ENCODE measurements around the gene BBOF1.
"Not testable (repeated sequence)": the region's sequence is repeated elsewhere in the genome, so short reads cannot be mapped to it uniquely, and the experiment has no call there.

BBOF1 gene, protein sequence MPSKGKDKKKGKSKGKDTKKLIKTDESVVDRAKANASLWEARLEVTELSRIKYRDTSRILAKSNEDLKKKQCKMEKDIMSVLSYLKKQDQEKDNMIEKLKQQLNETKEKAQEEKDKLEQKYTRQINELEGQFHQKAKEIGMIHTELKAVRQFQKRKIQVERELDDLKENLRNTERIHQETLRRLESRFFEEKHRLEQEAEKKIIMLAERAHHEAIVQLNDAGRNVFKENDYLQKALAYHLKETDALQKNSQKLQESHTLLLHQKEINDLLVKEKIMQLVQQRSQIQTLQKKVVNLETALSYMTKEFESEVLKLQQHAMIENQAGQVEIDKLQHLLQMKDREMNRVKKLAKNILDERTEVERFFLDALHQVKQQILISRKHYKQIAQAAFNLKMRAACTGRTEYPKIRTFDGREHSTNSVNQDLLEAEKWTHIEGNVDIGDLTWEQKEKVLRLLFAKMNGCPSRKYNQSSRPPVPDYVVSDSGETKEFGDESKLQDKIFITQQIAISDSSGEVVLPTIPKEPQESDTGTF

DNA sequence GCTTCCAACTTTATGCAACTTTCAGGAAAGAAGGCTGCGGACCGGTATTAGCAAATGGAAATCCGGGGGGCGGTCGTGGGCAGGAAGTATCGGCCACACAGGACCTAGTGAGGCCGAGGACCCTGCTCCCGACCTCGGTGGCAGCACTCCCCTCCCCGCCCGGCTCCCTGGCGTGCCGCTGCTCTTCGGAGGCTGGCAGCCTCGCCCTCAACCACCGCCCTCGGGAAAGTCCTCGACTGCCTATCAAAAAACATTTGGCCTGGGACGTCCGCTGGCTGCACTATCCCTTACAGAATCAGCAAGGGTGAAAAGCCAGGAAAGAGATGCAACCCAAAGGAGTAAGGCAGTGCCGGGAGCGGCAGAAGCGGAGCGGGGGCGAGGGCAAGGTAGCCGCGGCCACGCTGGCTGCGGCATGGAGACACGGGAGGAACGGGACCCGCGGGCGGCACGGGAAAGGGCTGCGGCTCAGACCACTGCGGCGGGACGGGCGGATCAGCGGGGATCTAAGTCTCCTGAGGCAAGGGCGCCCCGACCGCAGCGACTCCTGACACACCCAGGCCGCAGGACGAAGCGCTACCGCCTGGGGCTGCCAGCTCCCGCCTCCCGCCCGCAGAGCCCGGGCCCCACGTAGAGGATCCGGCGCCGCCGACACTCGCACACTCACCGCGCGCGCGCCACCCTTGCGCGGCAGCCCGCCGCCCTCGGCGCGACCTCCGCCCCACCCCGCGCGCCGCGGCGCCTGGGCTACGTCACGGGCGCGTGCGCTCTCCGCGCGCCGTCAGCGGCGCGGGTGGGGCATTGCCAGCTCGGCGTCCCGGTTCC is at the start of gene BBOF1, which contains the start of gene ENTPD5:
Gene BBOF1 (plus strand): TSS at position 764 of the 822 bp plus-strand sequence. CDS start 130 bp downstream, outside the sequence.
Gene ENTPD5 (minus strand): TSS at position 703 of the 822 bp plus-strand sequence. CDS start 31,186 bp downstream, outside the sequence.
- peak; percentile 80 for DNase-seq

DNA sequence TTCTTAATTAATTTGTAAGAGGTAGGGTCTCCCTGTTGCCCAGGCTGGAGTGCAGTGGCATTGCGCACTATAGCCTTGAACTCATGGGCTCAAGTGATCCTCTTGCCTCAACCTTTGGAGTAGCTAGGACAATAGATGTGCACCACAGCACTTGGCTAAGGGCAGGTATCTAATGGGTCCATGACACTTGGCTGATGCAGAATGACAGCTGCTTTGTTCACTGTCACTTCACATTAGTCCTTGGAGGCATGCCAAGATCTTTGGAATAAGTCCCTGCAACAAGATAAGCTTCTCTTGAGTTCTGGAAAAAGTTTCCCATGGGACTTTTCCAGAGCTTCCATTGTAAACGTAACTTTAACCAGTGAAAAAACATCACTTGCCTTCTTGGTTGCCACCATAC is 45.7 kb upstream of the BBOF1 start:
- no peak for DNase-seq

DNA sequence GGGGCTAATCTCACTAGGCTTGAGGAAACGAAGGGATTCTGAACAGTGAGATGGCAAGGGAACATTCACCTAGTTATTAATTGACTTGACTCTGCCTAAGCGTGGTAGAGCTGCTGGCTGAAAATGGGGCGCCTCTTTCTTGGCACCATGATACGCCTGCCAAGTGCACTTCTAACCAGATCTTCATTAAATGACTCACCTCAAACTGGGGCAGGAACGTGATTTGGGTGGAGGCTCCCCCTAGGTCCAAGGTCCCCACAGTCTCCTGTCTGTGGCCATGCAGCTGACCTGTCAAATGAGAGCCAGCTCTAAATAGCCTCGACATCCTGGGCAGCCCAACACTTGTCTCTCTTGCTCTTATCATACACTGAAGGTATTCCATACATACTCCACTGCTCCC is 43.0 kb upstream of the BBOF1 start:
- DNase-seq = no peak

DNA sequence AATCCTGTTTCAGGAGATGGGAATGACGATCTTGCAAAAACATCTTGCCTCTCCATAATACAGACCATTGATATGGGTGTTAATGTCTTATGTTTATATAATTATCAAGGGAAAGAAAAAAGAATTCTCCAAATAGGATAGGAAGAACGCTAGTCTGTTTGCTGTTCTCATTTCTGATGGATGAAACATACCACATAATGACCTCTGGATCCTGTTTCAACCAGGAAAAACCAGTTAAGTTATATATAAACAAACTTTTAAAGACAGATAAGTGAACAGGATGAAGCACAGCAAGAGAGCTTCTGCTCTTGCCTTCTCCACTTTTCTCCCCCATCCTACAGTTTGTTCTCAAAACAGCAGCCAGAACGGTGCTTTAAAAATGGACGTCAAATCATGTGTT is 41.3 kb upstream of the BBOF1 start:
- DNase-seq = no peak

DNA sequence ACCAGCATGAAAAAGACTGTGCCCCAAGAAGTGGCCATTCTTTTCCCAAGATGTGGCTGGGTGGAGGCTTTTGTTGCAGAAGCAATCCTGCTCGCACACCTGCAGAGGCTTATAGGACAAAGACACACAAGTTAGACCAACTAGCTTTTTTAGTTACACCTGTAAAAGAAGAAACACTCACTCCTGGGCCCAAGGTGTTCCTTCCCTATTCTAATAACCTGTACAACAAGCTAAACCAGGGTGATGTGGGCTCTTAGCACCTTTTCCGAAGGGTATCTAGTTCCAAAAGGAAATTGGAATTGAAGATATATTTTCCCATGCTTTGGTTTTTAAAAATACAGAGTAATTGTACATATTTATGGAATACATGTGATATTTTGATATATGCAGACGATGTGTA is 31.1 kb upstream of the BBOF1 start:
- no peak for DNase-seq

DNA sequence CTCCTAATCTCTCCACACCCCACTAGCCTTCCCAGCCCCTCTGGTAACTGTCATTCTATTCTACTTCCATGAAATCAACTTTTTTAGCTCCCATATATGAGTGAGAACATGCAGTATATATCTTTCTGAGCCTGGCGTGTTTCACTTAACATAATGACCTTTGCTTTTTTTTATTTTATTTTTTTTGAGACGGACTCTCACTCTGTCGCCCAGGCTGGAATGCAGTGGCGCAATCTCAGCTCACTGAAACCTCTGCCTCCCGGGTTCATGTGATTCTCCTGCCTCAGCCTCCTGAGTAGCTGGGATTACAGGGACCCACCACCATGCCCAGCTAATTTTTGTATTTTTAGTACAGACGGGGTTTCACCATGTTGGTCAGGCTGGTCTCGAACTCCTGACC is 30.5 kb upstream of the BBOF1 start:
- DNase-seq = not testable (repeated sequence)

DNA sequence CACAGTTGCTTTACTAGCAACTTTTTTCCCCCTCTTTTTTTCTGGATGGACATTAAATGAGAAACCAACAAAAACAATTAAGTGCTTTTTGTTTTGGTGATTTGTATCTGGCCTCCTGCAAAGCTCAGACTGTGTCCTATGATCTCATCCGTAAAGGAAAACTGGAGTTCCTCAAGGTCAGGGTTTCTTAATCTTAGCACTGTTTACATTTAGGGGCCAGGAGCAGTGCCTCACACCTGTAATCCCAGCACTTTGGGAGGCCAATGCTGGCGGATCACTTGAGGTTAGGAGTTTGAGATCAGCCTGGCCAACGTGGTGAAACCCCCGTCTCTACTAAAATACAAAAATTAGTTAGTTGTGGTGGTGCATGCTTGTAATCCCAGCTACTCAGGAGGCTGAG is 28.1 kb upstream of the BBOF1 start:
- no peak for DNase-seq

DNA sequence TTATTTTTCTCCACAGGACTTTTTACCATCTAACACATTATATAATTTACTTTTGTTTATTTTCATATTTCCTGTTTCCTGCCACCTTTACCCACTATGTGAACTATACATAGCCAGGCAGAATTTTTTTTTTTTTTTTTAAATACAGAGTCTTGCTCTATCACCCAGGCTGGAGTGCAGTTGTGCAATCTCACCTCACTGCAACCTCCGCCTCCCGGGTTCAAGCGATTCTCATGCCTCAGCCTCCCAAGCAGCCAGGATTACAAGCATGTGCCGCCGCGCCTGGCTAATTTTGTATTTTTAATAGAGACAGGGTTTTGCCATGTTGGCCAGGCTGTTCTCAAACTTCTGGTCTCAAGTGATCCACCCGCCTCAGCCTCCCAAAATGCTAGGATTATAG is 24.2 kb upstream of the BBOF1 start:
- not testable (repeated sequence) for DNase-seq

DNA sequence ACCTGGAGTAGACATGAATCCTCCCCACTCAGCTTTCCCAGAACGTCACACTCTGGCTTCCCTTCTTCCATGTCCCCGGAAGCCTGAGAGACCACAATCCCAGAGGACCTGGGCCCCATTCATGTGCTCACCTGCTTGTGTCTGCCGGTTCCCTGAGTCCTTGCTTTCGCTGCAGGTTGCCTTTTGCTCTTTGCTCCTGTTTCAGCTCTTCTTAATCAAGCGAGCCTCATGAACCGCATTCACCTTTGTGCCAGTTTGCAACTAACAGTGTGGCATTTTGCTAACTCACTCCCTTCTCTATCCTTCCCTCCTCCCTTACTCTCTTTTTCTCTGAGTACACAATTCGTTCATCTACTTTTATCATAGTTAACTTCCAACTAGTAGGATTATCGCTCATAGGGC is 23.2 kb upstream of the BBOF1 start:
- no peak for DNase-seq

DNA sequence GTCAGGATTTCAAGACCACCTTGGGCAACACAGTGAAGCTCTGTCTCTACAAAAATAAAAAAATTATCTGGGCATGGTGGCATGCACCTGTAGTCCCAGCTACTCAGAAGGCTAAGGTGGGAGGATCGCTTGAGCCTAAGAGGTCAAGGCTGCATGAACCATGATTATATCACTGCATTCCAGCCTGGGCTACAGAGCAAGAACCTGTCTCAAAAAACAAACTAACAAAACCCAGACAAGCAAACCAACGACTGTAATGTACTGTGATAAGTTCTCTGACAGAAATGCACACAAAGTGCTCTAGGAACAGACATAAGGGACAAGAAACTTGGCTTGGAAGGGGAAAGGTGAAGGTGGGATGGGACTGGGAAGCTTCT is 22.4 kb upstream of the BBOF1 start:
- DNase-seq = no peak

DNA sequence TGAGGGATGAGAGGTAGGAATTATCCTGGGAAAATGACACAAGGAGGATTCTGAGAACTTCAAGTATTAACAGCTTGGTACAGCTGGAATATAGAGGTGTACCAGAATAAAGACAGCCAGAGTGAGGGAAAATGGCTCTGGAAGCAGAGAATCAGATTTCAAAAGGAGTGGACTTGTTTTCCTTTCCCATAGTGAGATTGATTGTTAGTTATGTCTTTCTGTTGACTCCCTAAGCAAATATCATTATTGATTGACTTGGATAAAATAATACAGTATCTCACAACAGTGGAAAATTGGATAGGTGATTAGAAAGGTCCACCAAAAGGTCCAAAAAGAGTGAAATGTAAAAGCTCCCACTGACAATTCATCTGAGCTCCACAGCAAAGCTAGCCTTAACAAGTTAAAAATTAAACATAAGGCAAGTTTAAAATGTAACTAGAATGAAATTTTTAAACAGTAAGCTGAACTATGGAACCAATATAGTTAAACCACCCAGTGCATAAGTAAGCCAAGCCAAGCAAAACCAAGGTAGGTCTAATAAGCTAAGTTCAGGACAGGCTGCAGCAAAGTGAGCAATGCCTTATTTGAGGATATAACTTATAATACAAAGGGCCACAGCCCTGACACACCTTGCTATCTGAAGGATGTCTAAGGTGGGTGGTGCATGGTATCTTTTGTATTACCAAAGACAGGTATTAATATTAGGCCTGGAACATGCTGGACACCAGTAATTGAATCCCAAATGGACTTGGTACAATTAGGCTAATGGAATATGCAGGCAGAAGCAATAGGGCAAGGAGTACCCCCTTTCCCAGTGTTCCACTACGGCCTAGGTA is 21.8 kb upstream of the BBOF1 start:
- DNase-seq = no peak

DNA sequence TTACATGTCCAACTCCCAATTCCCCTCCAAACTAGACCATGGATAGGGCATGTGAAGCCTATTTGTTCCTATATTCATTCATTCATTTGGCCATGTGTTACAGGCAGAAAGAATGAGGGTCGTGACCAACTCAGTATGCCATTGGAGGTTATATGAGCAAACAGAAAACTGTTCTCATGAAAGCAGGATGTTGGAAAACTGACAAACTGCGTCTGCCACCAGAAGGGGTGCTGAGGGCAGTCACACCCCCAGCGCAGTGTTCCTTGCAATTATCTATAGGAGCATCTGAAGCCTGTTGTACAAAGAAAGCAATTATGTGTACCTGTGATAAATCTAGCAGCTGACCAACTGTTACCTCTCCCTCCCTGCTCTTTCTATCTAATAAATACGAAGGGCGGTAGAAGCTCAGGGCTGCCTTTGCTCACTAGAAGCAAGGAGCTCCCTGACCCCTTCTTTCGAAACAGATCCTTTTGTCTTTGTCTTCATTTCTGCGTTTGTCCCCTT is 21.2 kb upstream of the BBOF1 start:
- no peak for DNase-seq

DNA sequence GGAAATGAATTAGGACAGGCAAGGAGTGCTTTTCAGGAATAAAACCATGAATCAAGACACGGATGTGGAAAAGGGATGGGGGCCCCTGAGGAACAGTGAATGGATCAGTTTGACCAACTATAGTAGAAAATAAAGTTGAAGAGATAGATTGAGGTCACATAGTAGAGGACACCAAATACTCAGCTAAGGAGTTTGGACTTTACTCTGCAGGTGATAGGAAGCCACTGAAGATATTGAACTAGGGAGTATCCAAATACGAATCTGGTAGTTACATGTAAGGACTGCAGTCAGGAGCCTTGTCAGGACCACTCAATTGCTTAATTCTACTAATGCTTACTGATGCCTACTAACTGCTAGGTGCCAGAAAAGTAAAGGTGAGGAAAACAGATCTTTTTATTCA is 20.4 kb upstream of the BBOF1 start:
- DNase-seq = no peak

DNA sequence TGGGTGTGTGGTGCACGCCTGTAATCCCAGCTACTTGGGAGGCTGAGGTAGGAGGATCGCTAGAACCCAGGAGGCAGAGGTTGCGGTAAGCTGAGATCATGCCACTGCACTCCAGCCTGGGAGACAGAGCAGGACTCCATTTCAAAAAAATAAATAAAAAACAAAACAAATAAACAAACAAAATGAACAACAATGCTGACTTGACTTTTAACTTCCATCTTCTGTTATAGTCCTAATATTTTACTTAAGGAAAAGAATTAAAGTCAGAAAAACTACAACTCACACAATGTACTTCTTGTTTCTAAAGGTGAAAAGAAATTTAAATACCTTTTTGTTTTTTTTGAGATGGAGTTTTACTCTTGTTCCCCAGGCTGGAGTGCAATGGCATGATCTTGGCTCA is 13.5 kb upstream of the BBOF1 start:
- DNase-seq = not testable (repeated sequence)

DNA sequence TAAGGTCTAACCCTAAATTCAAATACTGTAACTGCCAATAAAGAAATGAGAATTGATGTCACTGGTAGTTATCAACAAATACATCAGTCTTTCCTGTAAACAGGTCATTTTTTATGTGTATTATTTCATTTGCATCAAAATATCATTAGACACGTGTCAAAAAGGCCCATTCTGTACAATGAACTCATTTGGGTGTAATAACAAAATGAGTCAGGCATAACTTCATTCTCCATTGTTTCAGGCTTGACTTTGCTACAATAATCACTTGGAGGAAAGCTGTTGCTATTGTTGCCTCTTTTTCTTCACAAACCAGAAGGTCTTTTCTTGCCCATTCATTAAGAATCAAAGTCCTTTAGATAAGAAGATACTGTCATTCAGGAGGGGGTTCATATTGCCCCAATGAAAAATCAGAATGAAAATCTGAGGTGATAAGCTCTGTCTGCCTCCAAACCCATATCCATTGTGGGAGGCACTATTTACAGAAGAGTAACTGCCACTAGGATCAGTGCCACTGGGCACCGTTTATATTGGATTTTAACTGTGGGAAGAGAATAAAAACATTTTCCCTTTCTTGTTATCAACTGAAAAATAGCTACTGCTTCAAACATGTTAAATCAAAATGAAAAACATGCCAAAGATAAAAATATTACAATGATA is 10.2 kb upstream of the BBOF1 start:
- no peak for DNase-seq

DNA sequence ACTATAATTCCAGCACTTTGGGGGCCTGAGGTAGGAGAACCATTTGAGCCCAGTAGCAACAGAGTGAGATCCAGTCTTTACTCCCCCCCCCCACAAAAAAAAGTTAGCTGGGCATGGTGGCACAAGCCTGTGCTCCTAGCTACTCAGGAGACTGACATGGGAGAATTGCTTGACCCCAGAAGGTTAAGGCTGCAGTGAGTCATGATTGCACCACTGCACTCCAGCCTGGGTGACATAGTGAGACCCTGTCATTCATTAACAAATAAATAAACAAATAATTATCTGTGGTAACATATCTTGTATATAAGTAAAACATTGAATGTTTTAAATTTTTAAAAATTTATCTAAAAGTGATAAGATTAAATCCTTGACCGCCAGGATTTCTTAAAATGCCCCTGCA is 4.8 kb upstream of the BBOF1 start:
- DNase-seq = no peak

DNA sequence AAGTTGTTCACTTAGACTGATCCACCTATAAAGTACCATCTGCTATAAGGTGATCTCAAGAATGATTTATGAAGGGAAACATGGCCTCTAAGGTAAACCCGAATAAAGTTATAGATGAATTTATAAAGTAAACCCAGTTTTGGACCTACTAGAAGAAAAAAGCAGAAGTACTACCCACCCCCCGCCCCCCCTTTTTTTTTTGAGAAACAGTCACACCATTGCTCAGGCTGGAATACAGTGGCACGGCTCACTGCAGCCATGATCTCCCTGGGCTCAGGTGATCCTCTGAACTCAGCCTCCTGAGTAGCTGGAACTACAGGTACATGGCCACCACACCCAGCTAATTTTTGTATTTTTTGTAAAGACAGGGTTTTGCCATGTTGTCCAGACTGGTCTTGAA is 4.0 kb upstream of the BBOF1 start:
- DNase-seq = no peak

DNA sequence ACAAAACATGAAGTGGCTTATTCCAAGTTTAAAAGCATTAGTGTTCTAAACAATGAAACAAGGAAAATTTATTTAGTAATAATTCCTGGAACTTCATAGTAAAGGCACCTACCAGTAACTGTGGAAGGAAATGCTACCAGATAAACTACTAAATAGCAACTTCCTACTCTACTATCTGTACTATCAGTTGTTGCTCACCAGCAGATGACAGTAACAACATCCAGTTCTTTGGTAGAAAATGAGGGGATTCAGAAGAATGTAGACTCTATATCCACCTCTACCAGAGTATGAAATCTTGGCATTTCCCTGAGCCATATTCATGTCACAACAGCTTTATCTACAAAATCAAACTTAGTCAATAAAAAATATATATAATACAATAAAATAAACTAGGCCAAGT is 3.2 kb upstream of the BBOF1 start:
- DNase-seq = no peak

DNA sequence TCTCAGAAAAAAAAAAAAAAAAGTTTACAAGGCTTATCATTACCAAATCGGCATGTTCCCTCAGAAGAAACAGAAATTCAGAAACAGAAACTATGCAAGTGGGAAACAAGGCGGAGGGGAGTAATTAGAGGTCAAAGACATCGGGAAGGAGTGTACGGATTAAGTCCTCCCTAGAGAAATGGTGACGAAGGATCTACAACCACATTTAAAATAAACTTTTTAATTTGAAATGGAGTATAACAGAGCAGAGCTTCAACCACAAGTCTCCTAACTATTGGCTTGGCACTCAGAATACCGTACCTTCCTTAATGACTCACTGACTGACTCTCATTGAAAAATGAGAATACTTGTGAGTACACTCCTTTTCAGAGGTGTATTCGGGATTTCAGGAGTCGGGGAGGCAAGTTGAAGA is 969 bp upstream of the BBOF1 start:
- peak; percentile 22 for DNase-seq

DNA sequence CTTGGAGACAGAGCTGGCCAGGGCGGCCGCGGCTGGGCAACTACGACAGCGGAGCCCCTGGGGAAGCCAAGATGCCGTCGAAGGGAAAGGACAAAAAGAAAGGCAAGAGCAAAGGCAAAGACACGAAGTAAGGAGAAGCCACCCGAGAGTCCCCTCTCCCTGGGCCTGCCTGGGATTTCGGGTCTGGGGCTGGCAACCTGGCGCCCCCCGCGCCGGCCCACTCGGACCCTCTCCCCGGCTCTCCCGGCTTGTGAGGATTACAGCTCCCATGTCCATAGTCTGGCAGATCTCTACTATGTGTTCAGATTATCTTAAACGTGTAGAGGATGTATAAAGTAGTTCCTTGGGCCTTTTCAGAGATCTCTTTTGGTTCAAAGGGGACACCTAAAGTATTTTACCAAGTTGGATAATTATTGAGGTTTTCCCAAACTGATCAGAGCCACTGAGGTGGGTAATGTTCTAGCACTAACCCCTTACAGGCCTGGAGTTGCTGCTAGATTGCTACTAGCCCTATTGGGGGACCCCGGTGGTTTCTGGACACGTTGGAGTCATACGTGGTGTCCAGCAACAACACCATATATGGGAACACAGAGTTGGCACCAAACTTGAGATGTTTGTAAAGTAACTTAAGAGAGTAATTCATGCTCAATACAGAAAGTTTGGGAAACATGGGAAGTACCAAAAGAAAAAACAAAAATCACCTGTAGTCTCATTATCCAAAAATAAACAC is 424 bp downstream of the BBOF1 start:
- no peak for DNase-seq

DNA sequence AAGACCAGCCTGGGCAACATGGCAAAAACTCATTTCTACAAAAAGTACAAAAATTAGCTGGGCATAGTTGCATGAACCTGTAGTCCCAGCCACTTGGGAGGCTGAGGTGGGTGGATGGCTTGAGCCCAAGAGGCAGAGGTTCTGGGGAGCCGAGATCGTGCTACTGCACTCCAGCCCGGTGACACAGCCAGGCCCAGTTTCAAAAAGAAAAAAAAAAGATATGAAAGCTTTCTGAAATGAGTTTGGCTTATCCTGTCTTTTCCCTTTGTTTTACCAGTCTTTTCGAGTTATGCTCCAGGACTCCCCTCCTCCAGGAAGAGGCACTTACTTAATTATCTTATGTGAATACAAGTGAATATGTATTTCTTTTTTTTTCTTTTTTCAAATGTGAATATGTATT is 3.2 kb downstream of the BBOF1 start:
- no peak for DNase-seq

Data from T1000 (cell line).